ENCODE results near the gene APPL2. TPM values are rescaled to one million over a fixed set of nuclear protein-coding genes. Genes with fewer than 3 reads are reported as not detected.

Gene APPL2
- total and polyA plus RNA-seq, 2 donors (not counting 1 experiment from before 2014, with no cell fraction given): 20.5 to 58.3 TPM

- Histone ChIP-seq H3K27ac (ENCODE audit: low read length in 2 of 2) (no peak overlapping the region), H3K4me1 (ENCODE audit: control insufficient read depth in 2 of 2, insufficient read depth in 2 of 2, low read length in 2 of 2) (peaks cover 8 to 13% of the 10 kb centered on the region in 2 donors), H4K20me1 (ENCODE audit: control insufficient read depth, insufficient read depth, low read length, poor library complexity, severe bottlenecking) (peaks cover 43% of the 10 kb centered on the region), H3K79me2 (ENCODE audit: control insufficient read depth, insufficient read depth, low read length) (peaks cover 36% of the 10 kb centered on the region), H3K36me3 (replicated peaks in 1 of 2; ENCODE audit: control extremely low read depth in 1 of 2, control insufficient read depth in 1 of 2, extremely low read depth in 1 of 2, insufficient read depth in 2 of 2, low read length in 1 of 2) (peaks cover 4 to 58% of the 10 kb centered on the region in 2 experiments), H2AFZ (ENCODE audit: insufficient read depth, low read depth, low read length, poor library complexity, severe bottlenecking) (no peak overlapping the region), H3K4me2 (replicated peaks; ENCODE audit: low read depth, low read length, poor library complexity, severe bottlenecking) (no peak overlapping the region), H3K27me3 (replicated peaks in 1 of 4; ENCODE audit: control extremely low read depth in 1 of 4, control insufficient read depth in 3 of 4, insufficient read depth in 4 of 4, low read length in 3 of 4) (no peaks in the 10 kb centered on the region), H3K9me3 (ENCODE audit: control extremely low read depth in 1 of 3, control insufficient read depth in 2 of 3, insufficient read depth in 1 of 3, low read length in 2 of 3) (no peaks in the 10 kb centered on the region), H3K4me3 (ENCODE audit: control extremely low read depth in 1 of 5, extremely low read depth in 1 of 5, insufficient read depth in 1 of 5, low read depth in 2 of 5, low read length in 4 of 5) (no peak overlapping the region), H3K9ac (ENCODE audit: low read length) (no peak overlapping the region)
- CTCF ChIA-PET: interaction anchor here (1.3 kb wide), 1 partner anchor 159 kb away, joined by 3 read pairs; no protein-coding TSS in a partner anchor
- Mint-ChIP-seq H3K9me3 (ENCODE audit: insufficient read depth) (no peaks in the 10 kb centered on the region), H3K27ac (no peak overlapping the region), H3K27me3 (no peaks in the 10 kb centered on the region), H3K4me3 (no peak overlapping the region), H3K4me1 (peaks cover 18% of the 10 kb centered on the region)
- POLR2A ChIA-PET: no interaction called here
- 91% methylated on average over 4 of the region's 4 CpGs for WGBS (ENCODE audit: insufficient coverage)
- DNase-seq (no peak), ATAC-seq (ENCODE audit: low read depth) (no peak)
- intact Hi-C loops (cut with micrococcal nuclease): no loop called here
- no peak for TF ChIP-seq EZH2 (IDR thresholded peaks at IDR 0.05; ENCODE audit: borderline replicate concordance, insufficient read depth, low read depth, low read length, poor library complexity, severe bottlenecking)
- TF ChIP-seq CTCF (IDR thresholded peaks at IDR 0.05): no peak
Observed at GRCh38 chr12:105224399-105224798, 11.6 kb downstream of the APPL2 start.

- no peak for DNase-seq
- intact Hi-C loops (cut with micrococcal nuclease): no loop called here
- Histone ChIP-seq H3K4me3 (ENCODE audit: control extremely low read depth in 1 of 5, extremely low read depth in 1 of 5, insufficient read depth in 1 of 5, low read depth in 2 of 5, low read length in 4 of 5) (no peak overlapping the region), H2AFZ (ENCODE audit: insufficient read depth, low read depth, low read length, poor library complexity, severe bottlenecking) (no peak overlapping the region), H3K9ac (ENCODE audit: low read length) (no peak overlapping the region), H4K20me1 (ENCODE audit: control insufficient read depth, insufficient read depth, low read length, poor library complexity, severe bottlenecking) (peaks cover 43% of the 10 kb centered on the region), H3K9me3 (ENCODE audit: control extremely low read depth in 1 of 3, control insufficient read depth in 2 of 3, insufficient read depth in 1 of 3, low read length in 2 of 3) (no peaks in the 10 kb centered on the region), H3K4me1 (ENCODE audit: control insufficient read depth in 2 of 2, insufficient read depth in 2 of 2, low read length in 2 of 2) (peaks cover 8 to 13% of the 10 kb centered on the region in 2 donors), H3K27me3 (replicated peaks in 1 of 4; ENCODE audit: control extremely low read depth in 1 of 4, control insufficient read depth in 3 of 4, insufficient read depth in 4 of 4, low read length in 3 of 4) (no peaks in the 10 kb centered on the region), H3K79me2 (ENCODE audit: control insufficient read depth, insufficient read depth, low read length) (peaks cover 31% of the 10 kb centered on the region), H3K36me3 (replicated peaks in 1 of 2; ENCODE audit: control extremely low read depth in 1 of 2, control insufficient read depth in 1 of 2, extremely low read depth in 1 of 2, insufficient read depth in 2 of 2, low read length in 1 of 2) (peaks cover 4 to 58% of the 10 kb centered on the region in 2 experiments), H3K4me2 (replicated peaks; ENCODE audit: low read depth, low read length, poor library complexity, severe bottlenecking) (no peak overlapping the region), H3K27ac (ENCODE audit: low read length in 2 of 2) (no peak overlapping the region)
- POLR2A ChIA-PET: no interaction called here
- Mint-ChIP-seq H3K27ac (no peak overlapping the region), H3K4me3 (no peak overlapping the region), H3K9me3 (ENCODE audit: insufficient read depth) (no peaks in the 10 kb centered on the region), H3K27me3 (no peaks in the 10 kb centered on the region), H3K4me1 (peaks cover 18% of the 10 kb centered on the region)
- no peak for TF ChIP-seq CTCF (IDR thresholded peaks at IDR 0.05)
- no peak for TF ChIP-seq EZH2 (IDR thresholded peaks at IDR 0.05; ENCODE audit: borderline replicate concordance, insufficient read depth, low read depth, low read length, poor library complexity, severe bottlenecking)
- ATAC-seq (ENCODE audit: low read depth): no peak
- CTCF ChIA-PET: interaction anchor here (1.3 kb wide), 1 partner anchor 160 kb away, joined by 3 read pairs; no protein-coding TSS in a partner anchor
- 100% methylated on average over 2 of the region's 4 CpGs for WGBS (ENCODE audit: insufficient coverage)
Observed at GRCh38 chr12:105223884-105224283, 12.1 kb downstream of the APPL2 start.

Data from B cell (primary cell).